ENCODE data around the gene KDM3A. TPM values are rescaled to one million over a fixed set of nuclear protein-coding genes. Genes with fewer than 3 reads are reported as not detected.

KDM3A gene
- polyA plus RNA-seq, 1 donor = 65.4 TPM

DNA sequence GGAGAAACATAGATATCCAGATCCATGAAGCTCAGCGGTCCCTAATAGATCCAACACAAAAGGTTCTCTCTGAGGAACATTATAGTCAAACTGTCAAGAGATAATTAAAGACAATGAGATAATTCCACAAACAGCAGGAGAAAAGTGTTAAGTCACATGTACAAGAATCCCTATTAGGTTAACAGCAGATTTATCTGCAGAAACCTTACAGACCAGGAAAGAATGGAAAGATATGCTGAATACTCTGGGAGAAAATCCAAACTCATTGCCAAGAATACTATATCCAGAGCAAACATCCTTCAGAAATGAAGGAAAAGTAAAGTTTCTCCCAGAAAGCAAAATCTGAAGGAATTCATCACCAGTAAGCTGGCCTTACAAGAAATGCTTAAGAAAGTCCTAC lies 10.8 kb upstream of the KDM3A start:
- no peak for DNase-seq (ENCODE audit: low read depth)

DNA sequence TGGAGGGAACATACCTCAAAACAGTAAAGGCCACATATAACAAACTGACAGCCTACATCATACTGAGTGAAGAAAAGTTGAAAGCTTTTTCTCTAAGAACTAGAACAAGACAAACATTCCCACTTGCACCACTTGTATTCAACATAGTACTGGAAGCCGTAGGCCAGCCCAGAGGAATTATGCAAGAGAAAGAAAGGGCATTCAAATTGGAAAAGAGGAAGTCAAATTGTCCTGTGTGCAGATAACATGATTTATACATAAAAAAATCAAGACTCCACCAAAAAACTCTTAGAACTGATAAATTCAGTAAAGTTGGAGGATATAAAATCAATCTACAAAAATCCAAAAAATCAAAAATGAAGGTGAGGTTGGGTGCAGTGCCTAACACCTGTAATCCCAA lies 8.0 kb upstream of the KDM3A start:
- no peak for DNase-seq (ENCODE audit: low read depth)

DNA sequence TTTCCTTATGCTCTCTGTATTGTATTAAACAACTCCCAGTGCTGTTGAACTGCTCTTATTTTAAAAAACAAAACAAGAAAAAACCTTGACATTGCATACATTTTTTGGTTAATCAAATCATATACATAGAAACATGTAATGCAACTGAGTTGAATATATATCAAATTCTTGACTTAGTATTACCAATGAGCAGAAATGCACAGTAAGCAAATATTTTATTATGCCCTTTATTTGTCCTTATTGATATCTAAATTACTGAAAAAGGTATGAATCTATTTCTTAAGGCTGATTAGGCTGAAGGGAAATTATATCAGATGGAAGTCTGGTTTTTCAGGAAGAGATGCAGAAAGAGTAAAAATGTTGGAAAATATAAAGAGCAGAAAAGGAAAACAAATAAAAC lies 6.9 kb upstream of the KDM3A start:
- DNase-seq (ENCODE audit: low read depth) = no peak

DNA sequence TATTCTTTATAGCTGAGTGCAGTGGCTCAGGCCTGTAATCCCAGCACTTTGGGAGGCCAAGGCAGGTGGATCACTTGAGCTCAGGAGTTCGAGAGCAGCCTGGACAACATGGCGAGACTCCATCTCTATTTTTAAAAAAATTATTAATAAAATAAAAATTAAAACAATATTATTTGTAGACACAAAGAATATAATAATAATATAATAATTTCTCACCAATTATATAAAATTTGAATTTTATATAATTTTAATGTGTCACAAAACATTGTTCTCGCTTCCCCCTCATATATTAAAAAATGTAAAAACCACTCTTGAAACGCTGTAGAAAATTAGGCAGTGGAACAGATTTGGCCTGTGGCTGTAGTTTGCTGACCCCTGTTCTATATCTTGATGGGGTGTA lies 5.6 kb upstream of the KDM3A start:
- DNase-seq (ENCODE audit: low read depth) = no peak

DNA sequence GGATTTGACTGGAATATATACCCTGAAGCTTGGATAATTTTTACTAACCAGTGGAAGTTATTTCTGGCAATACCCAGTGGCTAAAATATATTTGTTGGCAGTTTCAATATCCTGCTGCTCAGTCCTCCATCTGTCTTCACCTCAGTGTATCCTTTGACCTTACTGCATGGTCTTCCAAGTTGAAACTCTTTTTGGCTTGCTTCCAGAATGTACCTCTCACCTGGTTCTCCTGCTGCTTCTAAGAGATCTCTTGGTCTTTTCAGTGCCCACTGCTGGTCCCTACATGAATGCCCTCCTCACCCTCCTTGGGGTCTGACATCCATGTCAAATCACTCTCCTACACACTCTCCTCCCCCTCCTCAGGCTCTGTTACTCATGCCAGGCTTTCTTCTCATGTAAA lies 4.8 kb upstream of the KDM3A start:
- no peak for DNase-seq (ENCODE audit: low read depth)

DNA sequence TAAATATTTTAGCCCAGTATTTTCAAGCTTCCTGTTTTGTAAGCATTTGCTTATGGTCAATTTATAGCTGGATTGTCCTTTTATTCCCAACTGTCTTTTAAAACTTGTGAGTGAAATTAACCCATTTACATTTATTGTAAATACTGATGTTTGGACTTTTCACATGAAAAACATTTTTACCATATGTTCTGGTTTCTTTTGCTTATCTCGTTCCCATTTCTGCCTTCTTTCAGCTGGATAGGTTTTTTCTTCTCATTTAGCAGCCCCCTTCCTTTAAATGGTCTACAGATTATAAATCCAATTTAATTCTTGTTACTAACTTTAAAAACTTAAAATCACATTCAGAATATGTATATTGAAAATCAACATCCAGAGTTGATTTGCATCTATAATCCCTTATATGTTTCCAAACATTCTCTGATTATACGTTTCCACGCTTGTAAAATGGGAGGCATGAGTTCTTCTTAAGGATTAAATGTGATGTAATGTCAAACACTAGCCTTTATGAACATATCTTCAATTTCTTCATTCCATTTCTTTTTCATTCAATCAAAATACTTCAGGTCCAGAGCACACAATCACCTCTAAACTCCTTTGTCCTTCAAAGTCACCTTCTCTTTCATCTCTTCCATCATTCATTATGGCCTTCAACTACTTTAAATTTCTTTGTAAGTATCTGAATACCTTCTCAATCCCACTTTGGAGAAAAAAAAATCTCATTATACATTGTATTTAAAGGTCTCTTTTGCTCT lies 1.1 kb upstream of the KDM3A start:
- DNase-seq (ENCODE audit: low read depth) = no peak

DNA sequence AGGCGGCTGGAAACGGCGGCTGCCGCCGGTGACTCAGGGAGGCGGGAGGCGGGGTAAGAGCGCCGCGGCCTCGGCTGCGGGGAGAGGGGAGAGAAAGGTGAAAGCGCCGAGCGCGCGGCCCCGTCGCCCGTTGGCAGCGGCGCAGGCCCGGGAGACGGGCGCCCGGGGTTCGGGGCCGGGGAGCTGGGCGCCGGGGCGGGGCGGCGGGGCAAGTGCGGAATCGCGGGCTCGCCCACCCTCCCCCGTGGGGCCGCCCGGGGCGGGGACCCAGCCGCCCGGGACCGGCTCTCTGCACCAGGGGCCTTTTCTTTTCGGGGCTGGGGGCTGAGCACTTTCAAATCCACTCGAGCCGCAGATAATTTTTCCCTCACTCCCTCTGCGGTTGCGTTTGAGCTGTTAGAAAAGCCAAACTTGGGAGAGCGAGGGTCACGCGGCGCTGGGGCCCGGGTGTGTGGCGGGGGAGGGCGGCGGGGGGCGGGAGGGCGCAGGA lies 266 bp downstream of the KDM3A start:
- DNase-seq (ENCODE audit: low read depth) = no peak

DNA sequence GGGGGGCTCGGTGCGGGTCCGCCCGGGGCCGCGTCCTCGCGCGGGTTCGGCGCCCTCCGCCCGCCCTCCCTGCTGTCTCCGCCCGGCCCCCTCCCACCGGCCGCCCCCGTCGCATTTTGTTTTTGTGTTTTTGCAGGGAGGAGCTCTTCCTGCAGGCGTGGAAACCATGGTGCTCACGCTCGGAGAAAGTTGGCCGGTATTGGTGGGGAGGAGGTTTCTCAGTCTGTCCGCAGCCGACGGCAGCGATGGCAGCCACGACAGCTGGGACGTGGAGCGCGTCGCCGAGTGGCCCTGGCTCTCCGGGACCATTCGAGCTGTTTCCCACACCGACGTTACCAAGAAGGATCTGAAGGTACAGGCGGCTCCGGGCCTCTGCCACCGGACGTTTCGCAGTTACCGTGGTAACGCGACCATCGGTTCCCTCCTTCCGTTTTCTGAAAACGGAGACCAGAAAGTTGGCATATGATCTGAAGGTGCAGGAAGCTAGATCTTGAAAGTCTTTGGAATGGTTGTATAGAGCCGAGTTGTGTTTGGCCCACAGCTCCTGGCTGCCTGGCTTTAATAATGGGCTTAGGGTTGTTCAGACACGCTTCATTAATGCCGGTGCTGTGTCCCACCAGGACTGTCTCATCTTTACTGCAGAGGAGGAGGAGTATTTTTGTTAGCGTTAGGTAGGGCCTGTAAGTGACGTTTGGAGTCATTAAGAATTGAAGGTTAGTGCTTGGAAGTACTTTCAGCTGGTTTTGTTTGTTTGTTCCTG lies 891 bp downstream of the KDM3A start:
- peak; percentile 44 for DNase-seq (ENCODE audit: low read depth)

DNA sequence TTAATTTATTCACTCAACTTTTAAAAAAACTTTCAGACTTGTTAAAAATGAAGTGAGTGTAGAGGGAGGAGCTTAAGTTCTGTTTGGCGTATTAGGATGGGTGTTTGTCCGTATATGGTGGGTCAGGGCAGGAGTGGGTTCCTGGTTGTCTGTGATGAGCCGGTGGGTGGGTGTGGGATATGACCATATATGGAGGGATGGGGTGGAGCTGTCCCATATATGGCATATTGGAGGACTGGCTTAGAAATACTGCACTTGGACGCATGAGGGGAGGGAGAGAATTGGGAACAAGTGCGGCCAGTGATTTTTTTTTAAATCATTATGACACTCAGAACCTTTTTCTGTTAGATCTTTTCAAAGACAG lies 1.5 kb downstream of the KDM3A start:
- peak; percentile 80 for DNase-seq (ENCODE audit: low read depth)

DNA sequence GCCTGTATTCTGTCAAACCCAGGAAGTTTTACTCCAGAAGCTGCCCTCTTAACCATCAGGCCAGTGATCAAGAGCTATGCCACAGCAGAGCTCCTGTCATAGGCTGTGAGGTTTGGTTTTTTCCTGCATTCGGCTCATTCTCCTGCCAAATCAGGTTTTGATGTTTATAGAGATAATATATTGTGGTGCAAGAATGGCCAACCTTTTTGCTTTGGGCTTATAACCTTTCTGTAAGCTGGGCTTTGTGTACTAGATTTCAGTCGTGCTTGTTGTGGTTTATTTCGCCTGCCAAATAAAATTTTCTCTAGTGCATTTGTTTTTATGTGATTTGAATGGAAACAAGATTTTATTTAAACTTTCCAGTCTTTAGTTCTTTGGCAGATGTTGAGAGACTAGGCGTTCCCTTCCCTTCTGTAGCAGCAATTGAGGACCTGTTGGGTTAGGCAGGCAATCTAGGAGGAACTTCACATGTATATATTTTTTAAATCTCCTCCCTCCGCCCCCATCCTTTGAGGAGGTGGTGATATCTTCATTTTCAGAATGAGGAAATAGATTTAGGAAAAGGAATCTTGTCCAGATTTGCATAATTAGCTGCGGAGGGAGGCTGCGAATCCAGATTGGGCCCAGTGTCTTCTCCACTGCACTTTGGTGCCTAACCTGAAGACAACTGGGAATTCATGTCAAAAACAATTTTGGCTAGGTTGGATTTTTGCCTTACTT lies 2.6 kb downstream of the KDM3A start:
- DNase-seq (ENCODE audit: low read depth) = peak; percentile 31

DNA sequence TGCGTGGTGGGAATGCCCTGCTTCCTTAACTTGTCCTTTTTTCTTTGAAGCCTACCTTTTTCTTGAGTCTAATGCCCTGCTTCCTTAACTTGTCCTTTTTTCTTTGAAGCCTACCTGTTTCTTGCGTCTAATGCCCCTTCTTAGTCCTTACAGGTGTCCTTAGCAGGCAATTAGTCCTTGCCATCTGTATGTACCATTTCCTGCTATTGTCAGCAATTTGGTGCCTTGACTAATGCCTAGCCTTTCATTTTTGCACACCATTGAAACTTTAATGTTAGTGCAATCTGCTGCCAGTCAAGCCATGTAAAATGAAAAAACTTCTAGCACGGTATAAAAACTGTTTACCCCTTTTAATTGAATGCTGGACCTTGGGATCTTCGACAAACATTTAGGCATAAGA lies 4.3 kb downstream of the KDM3A start:
- DNase-seq (ENCODE audit: low read depth) = no peak

DNA sequence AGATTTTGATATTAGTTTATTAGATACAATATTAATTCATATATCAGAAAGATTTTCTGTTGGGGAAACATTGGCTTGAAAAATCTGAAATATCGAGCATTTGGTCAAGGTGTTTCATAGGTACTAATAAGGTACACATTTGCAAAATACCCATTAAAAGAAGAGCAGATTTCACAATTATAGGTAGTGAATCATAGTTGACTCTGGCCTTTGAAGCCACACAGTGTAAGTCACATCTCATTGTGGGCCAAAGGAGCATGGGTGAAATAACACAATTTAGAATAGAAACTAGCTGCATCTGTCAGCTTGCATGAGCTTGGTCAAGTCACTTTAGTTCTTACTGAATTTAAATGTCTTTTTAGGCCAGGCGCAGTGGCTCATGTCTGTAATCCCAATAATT lies 4.9 kb downstream of the KDM3A start:
- no peak for DNase-seq (ENCODE audit: low read depth)

DNA sequence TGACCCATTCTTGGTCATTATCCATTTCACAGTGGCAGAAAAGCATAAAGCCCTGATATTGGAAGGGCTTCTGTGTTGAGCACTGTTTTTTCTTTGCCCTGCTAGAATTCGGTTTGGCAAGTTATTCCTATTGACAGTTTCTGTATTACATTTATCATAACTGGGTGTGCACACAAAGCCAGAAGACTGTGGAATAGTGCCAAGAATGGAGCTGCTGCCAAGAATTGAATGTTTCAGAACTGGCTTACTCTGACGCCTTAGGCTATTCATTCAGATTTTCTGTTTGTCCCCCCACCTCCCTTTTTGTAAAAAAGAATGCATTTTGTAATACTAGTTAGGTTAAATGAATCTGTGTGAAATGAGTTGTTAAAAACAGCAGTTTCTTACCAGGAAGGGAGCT lies 12.7 kb downstream of the KDM3A start:
- DNase-seq (ENCODE audit: low read depth) = no peak

DNA sequence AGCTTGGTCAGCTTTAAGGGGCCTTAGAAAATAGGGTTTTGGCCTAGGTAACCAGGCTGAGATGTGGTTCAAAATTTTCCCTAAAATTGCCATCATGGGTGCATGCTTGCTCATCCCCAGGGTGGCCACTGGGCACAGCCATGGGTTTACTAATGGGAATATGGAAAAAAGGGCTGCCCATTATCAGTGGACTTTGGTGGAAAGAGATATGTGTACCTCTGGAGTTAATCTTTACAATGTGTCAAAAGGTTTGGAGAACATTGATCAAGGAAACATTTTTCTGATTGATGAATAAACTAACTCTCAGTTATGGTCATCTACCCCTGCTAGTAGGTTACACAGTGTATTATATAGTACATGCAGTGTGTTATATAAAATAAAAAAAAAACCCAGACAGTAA lies 13.1 kb downstream of the KDM3A start:
- DNase-seq (ENCODE audit: low read depth) = no peak

DNA sequence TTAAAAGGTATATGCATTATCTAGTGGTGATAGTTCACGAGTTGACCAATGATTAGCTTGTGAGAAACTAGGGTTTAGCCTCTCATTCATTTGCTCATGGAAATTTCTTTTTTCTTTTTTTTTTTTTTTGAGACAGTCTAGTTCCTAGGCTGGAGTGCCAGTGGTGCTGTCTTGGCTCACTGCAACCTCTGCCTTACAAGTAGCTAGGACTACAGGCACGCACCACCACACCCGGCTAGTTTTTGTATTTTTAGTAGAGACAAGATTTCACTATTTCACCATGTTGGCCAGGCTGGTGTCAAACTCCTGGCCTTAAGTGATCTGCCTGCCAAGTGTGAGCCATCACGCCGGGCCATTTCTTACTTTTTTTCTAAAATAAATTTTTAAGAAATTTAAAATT lies 14.0 kb downstream of the KDM3A start:
- DNase-seq (ENCODE audit: low read depth) = no peak

DNA sequence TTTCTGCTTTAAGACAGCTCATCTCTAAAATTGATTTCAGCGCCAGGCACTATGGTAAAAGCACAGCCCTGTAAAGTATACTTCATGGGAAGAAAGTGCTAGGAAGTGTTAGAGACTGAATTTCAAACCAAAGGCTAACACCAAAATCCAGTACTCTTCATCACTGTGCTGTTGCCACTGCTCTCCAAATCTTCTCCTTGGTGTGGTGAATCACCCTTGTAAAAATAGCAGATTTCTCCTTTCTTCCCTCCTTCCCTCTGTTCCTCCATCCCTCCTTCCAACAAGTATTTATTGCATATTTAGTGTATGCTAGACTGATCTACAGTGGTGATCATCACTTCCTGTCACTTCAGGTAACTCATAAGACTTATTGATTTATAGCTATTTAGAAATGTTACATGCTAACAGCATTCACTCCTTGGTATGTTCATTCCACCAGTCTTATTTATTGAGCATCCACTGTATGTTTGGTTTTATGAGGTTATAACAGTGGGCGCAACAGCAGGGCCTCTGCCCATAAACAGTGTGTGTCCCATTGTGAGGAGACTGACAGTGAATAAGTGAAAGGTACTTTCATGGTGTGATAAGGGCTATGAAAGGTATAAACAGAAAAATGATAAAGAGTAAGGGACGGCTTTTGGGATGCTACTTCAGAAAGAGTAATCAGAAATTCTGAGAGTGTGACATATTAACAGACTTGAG lies 20.0 kb downstream of the KDM3A start:
- DNase-seq (ENCODE audit: low read depth) = no peak

DNA sequence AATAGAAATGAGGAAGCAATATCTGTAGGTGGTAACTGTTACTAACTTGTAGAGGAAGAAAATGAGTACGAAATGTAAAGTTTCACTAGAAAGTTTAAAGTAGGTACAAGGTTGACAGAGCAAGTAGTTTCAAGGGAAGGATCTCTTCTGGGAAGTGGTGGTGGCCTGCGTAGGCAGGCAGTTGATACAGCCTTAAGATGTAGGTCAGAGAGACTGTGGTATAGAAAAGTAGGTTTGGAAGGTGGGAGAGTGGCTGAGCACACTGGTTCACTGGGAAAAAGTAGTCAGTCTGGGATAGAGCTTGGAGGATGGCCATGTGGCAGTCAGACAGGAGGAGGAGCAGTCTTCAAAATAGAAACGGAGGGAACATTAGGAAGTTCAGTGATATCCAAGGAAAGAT lies 23.5 kb downstream of the KDM3A start:
- DNase-seq (ENCODE audit: low read depth) = no peak

DNA sequence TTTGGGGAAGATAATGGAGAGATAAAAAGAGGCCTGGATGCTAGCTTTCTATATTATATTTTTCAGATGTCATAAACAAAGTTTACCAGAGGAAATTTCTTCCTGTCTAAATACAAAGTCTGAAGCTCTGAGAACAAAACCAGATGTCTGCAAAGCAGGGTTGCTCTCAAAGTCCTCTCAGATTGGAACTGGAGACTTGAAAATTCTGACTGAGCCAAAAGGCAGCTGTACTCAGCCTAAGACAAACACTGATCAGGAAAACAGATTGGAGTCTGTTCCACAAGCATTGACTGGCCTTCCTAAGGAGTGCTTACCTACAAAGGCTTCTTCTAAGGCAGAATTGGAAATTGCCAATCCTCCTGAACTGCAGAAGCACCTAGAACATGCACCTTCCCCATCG lies 25.1 kb downstream of the KDM3A start:
- DNase-seq (ENCODE audit: low read depth) = no peak

DNA sequence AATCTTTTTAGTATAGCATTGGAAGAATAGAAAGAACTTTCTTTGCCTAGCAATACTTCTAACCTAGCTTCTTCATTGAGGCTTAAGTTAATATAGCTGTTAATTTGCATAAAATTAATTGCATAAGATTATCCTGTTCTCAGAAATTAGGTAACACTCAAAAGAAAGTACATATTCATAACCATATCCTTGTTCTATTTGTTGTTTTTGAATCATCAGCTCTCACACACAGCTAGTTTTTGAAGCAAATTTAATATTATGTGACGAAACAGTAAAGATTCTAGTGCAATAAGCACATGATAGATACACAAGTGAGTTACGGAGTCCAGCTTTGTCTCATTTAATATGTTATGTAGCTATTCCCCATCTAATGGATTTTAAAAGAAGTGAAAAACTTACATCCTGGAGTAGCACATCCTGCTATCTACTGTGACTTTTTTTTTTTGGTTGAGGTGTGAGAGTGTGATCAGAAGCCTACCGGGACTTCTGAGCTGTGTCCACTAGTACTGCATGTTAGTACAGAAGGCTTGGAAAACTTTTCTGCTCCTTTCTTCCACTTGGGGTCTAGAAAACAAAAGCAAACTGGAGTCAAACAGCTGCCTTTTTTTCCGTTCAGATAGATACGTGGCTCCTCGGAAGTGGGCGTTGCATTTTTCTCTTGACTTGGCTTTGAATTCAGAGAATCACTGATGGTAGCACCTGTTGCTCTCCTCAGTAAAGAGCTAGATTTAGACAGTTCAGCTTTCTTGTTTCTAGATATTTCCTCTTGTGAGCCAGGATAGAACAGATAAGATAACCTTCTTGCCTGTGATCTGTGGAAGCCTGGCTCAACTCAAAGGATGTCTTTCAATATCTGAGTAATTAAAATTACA lies 27.2 kb downstream of the KDM3A start:
- no peak for DNase-seq (ENCODE audit: low read depth)

DNA sequence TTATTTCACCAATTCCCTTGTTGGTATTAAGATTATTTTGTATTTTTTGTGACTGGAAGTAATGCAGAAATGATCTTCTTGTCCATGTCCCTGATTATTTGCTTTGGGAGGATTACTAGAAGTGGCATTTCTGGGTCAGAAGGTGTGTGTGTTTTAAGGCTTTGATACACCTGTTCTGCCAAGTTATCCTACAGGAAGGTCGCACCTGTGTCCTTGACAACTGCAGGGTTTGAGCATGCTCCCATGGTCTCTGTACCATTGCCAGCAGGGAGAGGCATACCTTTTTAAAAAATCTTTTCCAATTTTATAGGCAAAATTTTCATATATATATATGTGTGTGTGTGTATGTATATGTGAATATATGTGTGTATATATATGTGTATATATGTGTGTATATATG lies 29.7 kb downstream of the KDM3A start:
- no peak for DNase-seq (ENCODE audit: low read depth)

DNA sequence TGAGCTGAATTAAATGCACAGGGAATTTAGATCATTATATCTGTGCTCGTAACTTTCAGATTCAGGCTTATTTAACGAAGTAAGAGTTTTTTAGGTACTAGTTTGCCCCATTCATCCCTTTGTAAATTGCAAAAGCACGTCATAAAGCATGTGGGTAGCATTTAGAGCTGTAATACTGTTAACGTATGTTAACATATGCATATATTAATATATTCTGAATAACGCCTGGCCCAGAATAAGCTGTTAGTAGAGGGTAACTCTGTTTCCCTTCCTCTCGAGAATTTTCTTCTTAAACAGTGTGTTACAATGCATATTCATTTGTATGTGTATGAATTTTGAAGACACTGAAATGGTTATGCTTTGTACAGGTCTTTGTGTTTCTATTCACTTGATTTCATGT lies 30.5 kb downstream of the KDM3A start:
- DNase-seq (ENCODE audit: low read depth) = no peak

All from forelimb muscle (tissue), 1 donor.